ENCODE results near the gene METTL22.

METTL22 gene

DNA sequence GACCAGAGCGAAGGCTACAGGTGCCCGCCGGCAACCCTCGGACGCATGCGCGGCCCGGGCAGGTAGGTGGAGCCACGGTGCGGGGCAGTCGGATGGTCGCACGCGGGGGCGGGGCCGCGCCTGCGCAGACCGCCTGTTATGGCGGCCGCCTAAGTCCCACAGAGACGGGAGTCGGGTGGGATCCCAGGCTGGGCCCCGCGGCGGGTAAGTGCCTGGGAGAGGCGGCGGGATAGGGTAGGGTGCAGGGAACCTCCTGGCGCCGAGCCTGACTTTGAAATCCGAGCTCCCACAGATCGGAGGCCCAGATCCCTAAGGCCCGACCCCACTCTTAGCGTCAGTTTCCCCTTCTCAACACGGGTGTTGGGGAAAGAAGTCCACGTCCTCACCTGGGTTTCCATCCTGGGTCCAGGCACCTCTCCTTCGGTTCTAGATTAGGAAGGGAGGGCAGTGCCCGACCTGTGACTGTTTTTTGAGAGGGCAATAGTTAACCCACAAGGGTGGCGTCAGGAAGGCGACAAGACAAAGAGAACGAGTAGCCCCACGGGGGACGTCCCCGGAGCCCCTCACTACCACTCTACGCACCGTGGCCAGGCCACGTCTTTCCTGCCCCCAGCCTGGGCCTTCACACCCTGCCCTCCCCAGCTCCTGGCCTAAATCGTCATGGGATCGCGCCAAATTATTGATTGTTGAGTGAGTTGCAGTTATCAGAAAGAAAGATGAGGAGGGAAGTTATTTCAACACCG is at the start of gene METTL22:
Gene METTL22 (plus strand): TSS at position 127 of the 743 bp plus-strand sequence. CDS start 3,968 bp downstream, outside the sequence.
- peak; percentile 99 for DNase-seq (ENCODE audit: low spot score)

DNA sequence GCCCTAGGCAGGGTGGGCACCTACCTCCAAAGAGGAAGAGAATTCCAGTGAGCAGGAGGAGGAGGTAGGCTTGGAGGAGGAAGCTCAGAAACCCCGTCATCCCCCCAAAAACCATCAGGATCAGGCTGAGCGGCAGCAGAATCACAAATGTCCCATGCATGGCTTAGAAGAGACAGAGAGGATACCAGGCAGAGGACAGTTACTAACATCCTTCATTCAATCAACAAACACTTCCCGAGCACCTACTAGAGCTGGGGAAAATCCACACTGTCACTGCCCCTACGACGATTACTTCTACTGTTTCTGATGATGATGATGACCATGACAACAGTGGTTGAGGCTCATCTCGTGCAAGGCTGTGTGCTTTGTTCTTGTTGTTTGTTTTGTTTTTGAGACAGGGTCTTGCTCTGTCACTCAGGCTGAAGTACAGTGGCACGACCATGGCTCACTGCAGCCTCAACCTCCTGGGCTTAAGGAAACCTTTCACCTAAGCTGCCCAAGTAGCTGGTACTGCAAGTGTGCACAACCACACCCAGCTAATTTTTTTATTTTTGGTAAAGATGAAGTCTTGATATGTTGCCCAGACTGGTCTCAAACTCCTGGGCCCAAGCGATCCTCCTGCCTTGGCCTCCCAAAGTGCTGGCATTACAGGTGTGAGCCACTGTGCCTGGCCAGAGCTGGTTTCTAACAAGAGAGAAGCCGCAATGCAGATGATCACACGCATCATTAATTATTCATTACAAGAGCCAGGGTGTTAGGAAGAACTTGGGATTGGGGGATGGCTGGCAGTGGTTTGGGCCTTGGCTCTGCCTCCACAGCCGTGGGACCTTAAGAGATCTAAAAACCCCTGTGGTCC is 49.2 kb upstream of the METTL22 start:
- DNase-seq (ENCODE audit: low spot score), result no peak

- DNase-seq (ENCODE audit: low spot score), result no peak
These were observed 48.4 kb upstream of the METTL22 start for GRCh38 chr16:8572919-8573724.

DNA sequence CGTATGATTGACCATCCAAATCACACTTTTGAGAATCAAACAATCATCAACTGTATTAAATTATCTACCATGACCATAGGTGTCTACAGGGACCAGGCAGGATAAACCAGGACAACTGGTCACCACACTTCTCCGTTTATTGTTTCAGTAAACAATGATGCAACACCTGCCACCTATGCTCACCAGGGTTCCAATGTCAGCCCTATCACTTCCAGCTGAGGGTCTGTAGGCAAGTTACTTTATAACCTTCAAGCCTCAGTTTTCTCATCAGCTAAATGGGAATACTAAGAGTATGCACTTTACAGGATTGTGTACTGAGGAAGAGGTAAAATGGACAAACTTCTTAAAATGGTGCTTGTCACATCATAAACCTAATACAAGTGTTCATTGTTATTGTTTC is 46.1 kb upstream of the METTL22 start:
- DNase-seq (ENCODE audit: low spot score), result no peak

GRCh38 chr16:8576141-8577004 is 45.1 kb upstream of the METTL22 start:
- no peak for DNase-seq (ENCODE audit: low spot score)

- no peak for DNase-seq (ENCODE audit: low spot score)
These were observed 43.7 kb upstream of the METTL22 start for GRCh38 chr16:8577678-8578304.

GRCh38 chr16:8579559-8579958 is 41.9 kb upstream of the METTL22 start:
- no peak for DNase-seq (ENCODE audit: low spot score)

- DNase-seq (ENCODE audit: low spot score), result no peak
These were observed 39.5 kb upstream of the METTL22 start for GRCh38 chr16:8581831-8582580.

DNA sequence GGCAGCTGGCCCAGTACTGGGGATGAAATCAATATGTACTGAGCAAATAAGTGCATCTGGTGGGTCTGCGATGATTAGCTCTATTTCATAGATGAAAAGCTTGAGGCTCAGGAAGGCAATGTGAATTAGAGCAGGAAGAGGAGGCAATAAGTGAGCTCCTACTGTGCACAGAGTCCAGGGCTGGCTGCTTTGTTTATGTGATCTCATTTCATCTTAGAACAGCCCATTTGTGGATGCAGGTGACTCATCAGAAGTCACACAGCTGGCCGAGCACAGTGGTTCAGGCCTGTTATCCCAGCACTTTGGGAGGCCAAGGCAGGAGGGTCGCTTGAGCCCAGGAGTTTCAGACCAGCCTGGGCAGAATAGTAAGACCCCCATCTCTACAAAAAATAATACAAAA is 38.3 kb upstream of the METTL22 start:
- no peak for DNase-seq (ENCODE audit: low spot score)

DNA sequence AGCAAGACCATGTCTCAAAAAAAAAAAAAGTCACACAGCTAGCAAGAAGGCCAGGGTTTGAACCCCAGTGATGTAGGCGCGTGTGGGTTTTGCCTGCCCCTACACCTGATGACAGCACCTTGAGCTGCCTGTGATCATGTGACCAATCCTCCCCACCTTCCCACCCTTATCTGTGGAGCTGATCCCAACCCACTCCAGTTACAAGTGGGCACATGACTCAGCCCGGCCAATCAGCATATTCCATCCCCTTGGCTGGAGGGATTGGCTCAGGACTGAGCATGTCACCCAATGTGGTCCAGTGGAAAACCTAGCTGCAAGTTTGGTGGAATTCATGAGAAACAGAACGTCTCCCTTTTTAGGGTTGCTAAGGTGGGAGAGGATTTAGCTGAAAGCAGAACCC is 37.8 kb upstream of the METTL22 start:
- no peak for DNase-seq (ENCODE audit: low spot score)

DNA sequence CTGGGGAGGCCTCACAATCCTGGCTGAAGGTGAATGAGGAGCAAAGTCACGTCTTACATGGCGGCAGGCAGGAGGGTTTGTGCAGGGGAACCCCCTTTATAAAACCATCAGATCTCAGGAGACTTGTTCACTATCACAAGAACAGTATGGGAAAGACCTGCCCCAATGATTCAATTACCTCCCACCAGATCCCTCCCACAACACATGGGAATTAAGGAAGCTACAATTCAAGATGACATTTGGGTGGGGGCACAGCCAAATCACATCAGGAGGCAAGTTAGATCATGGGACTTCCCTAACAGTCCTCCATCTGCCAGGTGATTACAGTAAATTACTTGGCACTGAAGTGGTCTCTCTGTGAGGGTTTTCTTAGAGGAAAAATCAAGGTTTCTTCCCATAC is 36.5 kb upstream of the METTL22 start:
- no peak for DNase-seq (ENCODE audit: low spot score)

GRCh38 chr16:8585857-8586256 is 35.6 kb upstream of the METTL22 start:
- no peak for DNase-seq (ENCODE audit: low spot score)

- no peak for DNase-seq (ENCODE audit: low spot score)
These were observed 34.4 kb upstream of the METTL22 start for GRCh38 chr16:8587065-8587464.

- DNase-seq (ENCODE audit: low spot score), result no peak
These were observed 32.8 kb upstream of the METTL22 start for GRCh38 chr16:8588682-8589056.

GRCh38 chr16:8589057-8589899 is 32.2 kb upstream of the METTL22 start:
- no peak for DNase-seq (ENCODE audit: low spot score)

GRCh38 chr16:8589900-8590688 is 31.4 kb upstream of the METTL22 start, which contains the start of gene TMEM114:
TMEM114 (minus strand) TSS chr16:8590511; CDS start chr16:8589838, 673 bp downstream.
- no peak for DNase-seq (ENCODE audit: low spot score)

GRCh38 chr16:8590811-8591210 is 30.7 kb upstream of the METTL22 start:
- no peak for DNase-seq (ENCODE audit: low spot score)

- DNase-seq (ENCODE audit: low spot score), result no peak
These were observed 30.0 kb upstream of the METTL22 start for GRCh38 chr16:8591451-8591850.
